Trophoblast cell (in vitro differentiated cells and primary cell): ENCODE measurements around the gene SYT12.

Experiments
- DNase-seq, 2 donors: peaks; one replicate each; pipeline ENCODE4 v3.0.0-alpha.2; 2016
- H2AFZ ChIP-seq: 2 replicates; pipeline ENCODE4 v1.6.1; 2013; ENCODE audit warnings: low read length, moderate library complexity, mild to moderate bottlenecking; ENCODE audit not compliant: insufficient read depth, poor library complexity
- H2AK5ac ChIP-seq: 2 replicates; pipeline ENCODE4 v1.6.1; 2013; ENCODE audit warnings: mild to moderate bottlenecking, low read length
- H2BK120ac ChIP-seq: 2 replicates; pipeline ENCODE4 v1.6.1; 2013; ENCODE audit warnings: low read length, mild to moderate bottlenecking, moderate library complexity; ENCODE audit not compliant: insufficient read depth, poor library complexity
- H2BK12ac ChIP-seq: 2 replicates; pipeline ENCODE4 v1.6.1; 2013; ENCODE audit warnings: mild to moderate bottlenecking, low read length, moderate library complexity
- H2BK5ac ChIP-seq: 2 replicates; pipeline ENCODE4 v1.6.1; 2013; ENCODE audit warnings: low read length, low read depth, moderate library complexity, mild to moderate bottlenecking; ENCODE audit not compliant: poor library complexity
- H3K14ac ChIP-seq: 2 replicates; pipeline ENCODE4 v1.6.1; 2013; ENCODE audit warnings: mild to moderate bottlenecking, low read length
- H3K18ac ChIP-seq: 2 replicates; pipeline ENCODE4 v1.6.1; 2013; ENCODE audit warnings: mild to moderate bottlenecking, low read length
- H3K23ac ChIP-seq: 2 replicates; pipeline ENCODE4 v1.6.1; 2013; ENCODE audit warnings: low read length
- H3K27ac ChIP-seq: 2 replicates; pipeline ENCODE4 v1.5.1; 2013; ENCODE audit warnings: low read depth, mild to moderate bottlenecking, inconsistent platforms, low read length, moderate library complexity
- H3K27me3 ChIP-seq: 2 replicates; pipeline ENCODE4 v1.6.1; 2013; ENCODE audit warnings: inconsistent platforms, mild to moderate bottlenecking, low read length, moderate library complexity; ENCODE audit not compliant: insufficient read depth
- H3K36me3 ChIP-seq, 2 experiments: 1 replicate in 1 of 2; 2 replicates in 1 of 2; pipeline ENCODE4 v1.6.1; 2013; ENCODE audit warnings: low read length in 2 of 2, mild to moderate bottlenecking in 2 of 2, moderate library complexity in 1 of 2; ENCODE audit not compliant: insufficient read depth in 2 of 2, control insufficient read depth in 1 of 2
- H3K4ac ChIP-seq: 2 replicates; pipeline ENCODE4 v1.6.1; 2013; ENCODE audit warnings: low read depth, mild to moderate bottlenecking, low read length, moderate library complexity
- H3K4me1 ChIP-seq, 2 experiments: 1 replicate in 1 of 2; 2 replicates in 1 of 2; pipeline ENCODE4 v1.6.1; 2013; ENCODE audit warnings: low read length in 2 of 2, mild to moderate bottlenecking in 2 of 2, moderate library complexity in 1 of 2; ENCODE audit not compliant: insufficient read depth in 2 of 2, control insufficient read depth in 1 of 2
- H3K4me2 ChIP-seq: 2 replicates; pipeline ENCODE4 v1.6.1; 2013; ENCODE audit warnings: inconsistent platforms, mild to moderate bottlenecking, low read length, moderate library complexity
- H3K4me3 ChIP-seq: 2 replicates; pipeline ENCODE4 v1.5.1; 2013; ENCODE audit warnings: mild to moderate bottlenecking, low read depth, low read length, inconsistent platforms
- H3K79me1 ChIP-seq: one replicate; pipeline ENCODE4 v1.6.1; 2013; ENCODE audit warnings: low read length
- H3K79me2 ChIP-seq: 2 replicates; pipeline ENCODE4 v1.6.1; 2013; ENCODE audit warnings: low read length, mild to moderate bottlenecking; ENCODE audit not compliant: control insufficient read depth, insufficient read depth, poor library complexity
- H3K9ac ChIP-seq: 2 replicates; pipeline ENCODE4 v1.6.1; 2013; ENCODE audit warnings: mild to moderate bottlenecking, low read length
- H3K9me3 ChIP-seq: 2 replicates; pipeline ENCODE4 v1.6.1; 2013; ENCODE audit warnings: low read depth, mild to moderate bottlenecking, control low read depth, inconsistent platforms, low read length; ENCODE audit not compliant: insufficient read depth
- H4K12ac ChIP-seq: 2 replicates; pipeline ENCODE4 v1.6.1; 2013; ENCODE audit warnings: low read depth, mild to moderate bottlenecking, low read length, moderate library complexity
- H4K8ac ChIP-seq: 2 replicates; pipeline ENCODE4 v1.6.1; 2013; ENCODE audit warnings: low read depth, mild to moderate bottlenecking, low read length, moderate library complexity
- H4K91ac ChIP-seq: one replicate; pipeline ENCODE4 v1.6.1; 2013; ENCODE audit warnings: low read depth, mild to moderate bottlenecking, low read length, moderate library complexity
- WGBS: extraction: QIAGEN DNeasy Blood & Tissue Kit; methylation state at CpG from one replicate; pipeline ENCODE4 v1.1.7; 2013; ENCODE audit warnings: missing lambda C conversion rate; ENCODE audit not compliant: insufficient read length, insufficient coverage; ENCODE audit errors: extremely low coverage; 5-methylcytosine and 5-hydroxymethylcytosine counted together

SYT12 gene

GRCh38 chr11:67006029-67006884 is 16.7 kb upstream of the SYT12 start:
- H3K4me3 ChIP-seq: no peak overlapping the region
- H2BK5ac ChIP-seq: no peak overlapping the region
- no peak overlapping the region for H2AK5ac ChIP-seq
- no peaks in the 10 kb centered on the region for H3K27me3 ChIP-seq
- peak; percentile 57 to 60 for DNase-seq
- H3K79me2 ChIP-seq: no peaks in the 10 kb centered on the region
- H3K27ac ChIP-seq: no peak overlapping the region
- H3K14ac ChIP-seq: no peak overlapping the region
- H3K9me3 ChIP-seq: no peaks in the 10 kb centered on the region
- peak overlapping the region; percentile 5 for H4K8ac ChIP-seq
- H3K4ac ChIP-seq: no peak overlapping the region
- no peaks in the 10 kb centered on the region for H3K79me1 ChIP-seq
- H4K91ac ChIP-seq: peak overlapping the region; percentile 4
- H2BK12ac ChIP-seq: no peak overlapping the region
- no peak overlapping the region for H2AFZ ChIP-seq
- no peak overlapping the region for H2BK120ac ChIP-seq
- H3K4me1 ChIP-seq: peaks cover 4 to 5% of the 10 kb centered on the region in 2 experiments
- no peak overlapping the region for H4K12ac ChIP-seq
- no CpG with 5 or more reads among the region's 14 CpGs for WGBS
- no peak overlapping the region for H3K4me2 ChIP-seq
- no peak overlapping the region for H3K23ac ChIP-seq
- H3K18ac ChIP-seq: no peak overlapping the region
- H3K36me3 ChIP-seq: no peaks in the 10 kb centered on the region
- no peak overlapping the region for H3K9ac ChIP-seq

- Histone ChIP-seq H3K27ac (no peak overlapping the region), H3K4me3 (no peak overlapping the region), H4K12ac (no peak overlapping the region), H2BK12ac (no peak overlapping the region), H3K27me3 (no peaks in the 10 kb centered on the region), H3K14ac (no peak overlapping the region), H3K9me3 (no peaks in the 10 kb centered on the region), H4K91ac (no peak overlapping the region), H3K79me1 (no peaks in the 10 kb centered on the region), H3K9ac (no peak overlapping the region), H3K4me1 (peaks cover 4 to 5% of the 10 kb centered on the region in 2 experiments), H3K36me3 (no peaks in the 10 kb centered on the region), H3K4me2 (no peak overlapping the region), H3K23ac (no peak overlapping the region), H3K4ac (no peak overlapping the region), H2BK5ac (no peak overlapping the region), H2AK5ac (no peak overlapping the region), H2BK120ac (no peak overlapping the region), H3K18ac (no peak overlapping the region), H4K8ac (peak overlapping the region; percentile 45), H2AFZ (no peak overlapping the region), H3K79me2 (no peaks in the 10 kb centered on the region)
- no CpG with 5 or more reads among the region's 7 CpGs for WGBS
- no peak for DNase-seq
These were observed 15.8 kb upstream of the SYT12 start for GRCh38 chr11:67007126-67007525.

GRCh38 chr11:67010296-67010905 is 12.5 kb upstream of the SYT12 start:
- no CpG with 5 or more reads among the region's 7 CpGs for WGBS
- Histone ChIP-seq H2BK120ac (no peak overlapping the region), H3K4me1 (peaks cover 0 to 5% of the 10 kb centered on the region in 2 experiments), H4K12ac (no peak overlapping the region), H3K18ac (no peak overlapping the region), H3K23ac (no peak overlapping the region), H2AK5ac (no peak overlapping the region), H3K27me3 (no peaks in the 10 kb centered on the region), H2BK12ac (no peak overlapping the region), H4K8ac (no peak overlapping the region), H2AFZ (no peak overlapping the region), H3K14ac (no peak overlapping the region), H3K9ac (no peak overlapping the region), H2BK5ac (no peak overlapping the region), H3K4ac (no peak overlapping the region), H4K91ac (no peak overlapping the region), H3K27ac (no peak overlapping the region), H3K36me3 (no peaks in the 10 kb centered on the region), H3K79me1 (no peaks in the 10 kb centered on the region), H3K79me2 (no peaks in the 10 kb centered on the region), H3K4me2 (no peak overlapping the region), H3K9me3 (no peaks in the 10 kb centered on the region), H3K4me3 (no peak overlapping the region)
- no peak for DNase-seq

- Histone ChIP-seq H4K12ac (no peak overlapping the region), H3K4me2 (no peak overlapping the region), H3K79me1 (no peaks in the 10 kb centered on the region), H3K9me3 (no peaks in the 10 kb centered on the region), H3K27ac (no peak overlapping the region), H3K14ac (no peak overlapping the region), H3K9ac (no peak overlapping the region), H3K4me1 (peaks cover 0 to 5% of the 10 kb centered on the region in 2 experiments), H3K27me3 (no peaks in the 10 kb centered on the region), H4K8ac (no peak overlapping the region), H2BK12ac (no peak overlapping the region), H2BK5ac (no peak overlapping the region), H3K4ac (no peak overlapping the region), H2AFZ (no peak overlapping the region), H4K91ac (no peak overlapping the region), H3K4me3 (no peak overlapping the region), H3K23ac (no peak overlapping the region), H3K79me2 (no peaks in the 10 kb centered on the region), H3K36me3 (no peaks in the 10 kb centered on the region), H2AK5ac (no peak overlapping the region), H3K18ac (no peak overlapping the region), H2BK120ac (no peak overlapping the region)
- no CpG with 5 or more reads among the region's 11 CpGs for WGBS
- no peak for DNase-seq
These were observed 9.4 kb upstream of the SYT12 start for GRCh38 chr11:67013511-67014045.
